ENCODE data around the gene EFCAB13. TPM values are rescaled to one million over a fixed set of nuclear protein-coding genes. Genes with fewer than 3 reads are reported as not detected.

EFCAB13 gene
- total and polyA plus RNA-seq, 2 experiments from 2014 or later: 2.1 to 3.1 TPM

DNA sequence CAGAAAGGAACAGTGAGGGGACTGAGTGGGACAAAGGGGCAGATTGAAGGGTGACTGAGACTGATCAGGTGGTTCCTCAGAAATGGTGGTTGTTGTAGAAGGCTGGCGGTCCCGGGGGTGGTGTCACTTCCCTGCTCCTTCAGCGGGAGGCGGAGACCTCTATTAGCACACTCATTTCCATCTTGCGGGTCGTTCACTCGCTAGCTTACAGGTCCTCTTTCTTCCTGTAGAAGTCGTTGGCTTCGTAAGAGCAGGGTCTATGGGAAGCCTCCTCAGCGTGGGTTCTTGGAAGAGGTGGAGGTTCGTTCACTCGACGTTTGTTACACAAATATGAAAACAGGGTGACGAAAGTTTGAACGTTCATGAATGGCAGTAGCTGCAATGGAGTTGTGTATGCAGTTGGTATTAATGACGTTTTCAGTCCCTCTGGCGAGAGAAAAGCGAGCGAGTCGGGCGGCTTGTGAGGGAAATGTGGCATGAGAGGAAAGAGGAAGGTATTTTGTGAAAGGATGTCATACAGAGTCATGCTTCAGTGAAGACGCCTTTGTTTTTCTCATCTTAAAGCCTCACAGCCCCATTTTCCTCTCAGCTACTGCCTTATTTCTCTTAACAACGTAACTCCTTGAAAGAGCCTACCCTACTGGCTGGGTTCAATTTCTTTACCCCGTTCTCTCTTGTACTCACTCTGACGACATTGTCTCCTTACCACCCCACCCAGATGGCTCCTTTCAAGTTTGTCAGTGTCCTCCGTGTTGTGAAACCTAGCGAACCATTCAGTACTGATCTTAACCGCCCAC is 667 bp downstream of the EFCAB13 start:
- WGBS (ENCODE audit: low lambda C conversion rate, missing lambda C conversion rate): 54% methylated on average over 28 of the region's 28 CpGs

DNA sequence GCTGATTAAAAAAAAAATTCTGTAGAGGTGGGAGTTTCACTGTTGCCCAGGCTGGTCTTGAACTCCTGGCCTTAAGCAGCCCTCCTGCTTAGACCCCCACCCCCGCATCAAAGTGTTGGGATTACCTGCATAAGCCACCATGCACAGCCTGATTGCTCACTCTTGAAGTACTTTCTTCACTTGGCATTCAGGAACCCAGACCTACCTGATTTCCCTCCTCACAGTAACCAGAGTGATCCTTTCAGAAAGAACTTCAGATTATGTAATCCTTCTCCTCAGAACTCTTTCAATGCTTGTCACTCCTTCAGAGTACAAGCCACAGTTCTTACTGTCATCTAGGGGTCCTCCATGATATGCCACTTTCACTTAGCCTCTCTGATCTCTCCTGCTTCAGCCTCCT is 1.4 kb downstream of the EFCAB13 start:
- WGBS (ENCODE audit: low lambda C conversion rate, missing lambda C conversion rate): 100% methylated on average over 1 of the region's 1 CpG
- Histone ChIP-seq H3K9me3 (ENCODE audit: low read depth) (no peaks in the 10 kb centered on the region), H3K79me2 (no peaks in the 10 kb centered on the region), H3K27me3 (no peaks in the 10 kb centered on the region), H2AFZ (no peak overlapping the region), H3K4me1 (ENCODE audit: insufficient read depth) (peaks cover 3% of the 10 kb centered on the region), H4K20me1 (ENCODE audit: insufficient read depth, poor library complexity, severe bottlenecking) (no peaks in the 10 kb centered on the region), H3K4me3 (no peak overlapping the region), H3K9me2 (replicated peaks; ENCODE audit: insufficient read depth) (no peaks in the 10 kb centered on the region), H3K27ac (no peak overlapping the region), H3K36me3 (replicated peaks; ENCODE audit: insufficient read depth, low read depth) (no peaks in the 10 kb centered on the region), H3K4me2 (no peak overlapping the region)
- no peak for DNase-seq (ENCODE audit: low spot score)
- TF ChIP-seq EZH2phosphoT487 (IDR thresholded peaks at IDR 0.05; ENCODE audit: low read depth, severe bottlenecking, unreplicated experiment) (no peak), EZH2 (IDR thresholded peaks at IDR 0.05; ENCODE audit: borderline replicate concordance) (no peak)
- TF ChIP-seq, protein P1, sequence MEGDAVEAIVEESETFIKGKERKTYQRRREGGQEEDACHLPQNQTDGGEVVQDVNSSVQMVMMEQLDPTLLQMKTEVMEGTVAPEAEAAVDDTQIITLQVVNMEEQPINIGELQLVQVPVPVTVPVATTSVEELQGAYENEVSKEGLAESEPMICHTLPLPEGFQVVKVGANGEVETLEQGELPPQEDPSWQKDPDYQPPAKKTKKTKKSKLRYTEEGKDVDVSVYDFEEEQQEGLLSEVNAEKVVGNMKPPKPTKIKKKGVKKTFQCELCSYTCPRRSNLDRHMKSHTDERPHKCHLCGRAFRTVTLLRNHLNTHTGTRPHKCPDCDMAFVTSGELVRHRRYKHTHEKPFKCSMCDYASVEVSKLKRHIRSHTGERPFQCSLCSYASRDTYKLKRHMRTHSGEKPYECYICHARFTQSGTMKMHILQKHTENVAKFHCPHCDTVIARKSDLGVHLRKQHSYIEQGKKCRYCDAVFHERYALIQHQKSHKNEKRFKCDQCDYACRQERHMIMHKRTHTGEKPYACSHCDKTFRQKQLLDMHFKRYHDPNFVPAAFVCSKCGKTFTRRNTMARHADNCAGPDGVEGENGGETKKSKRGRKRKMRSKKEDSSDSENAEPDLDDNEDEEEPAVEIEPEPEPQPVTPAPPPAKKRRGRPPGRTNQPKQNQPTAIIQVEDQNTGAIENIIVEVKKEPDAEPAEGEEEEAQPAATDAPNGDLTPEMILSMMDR (IDR thresholded peaks at IDR 0.05; ENCODE audit: poor library complexity): no peak

More for the DNA sequence above, 667 bp downstream of the EFCAB13 start:
- peak; percentile 55 for DNase-seq (ENCODE audit: low spot score)
- Histone ChIP-seq H3K9me3 (ENCODE audit: low read depth) (no peaks in the 10 kb centered on the region), H2AFZ (peak overlapping the region; percentile 91), H3K4me1 (ENCODE audit: insufficient read depth) (peaks cover 3% of the 10 kb centered on the region), H3K27me3 (no peaks in the 10 kb centered on the region), H4K20me1 (ENCODE audit: insufficient read depth, poor library complexity, severe bottlenecking) (no peaks in the 10 kb centered on the region), H3K4me2 (peak overlapping the region; percentile 85), H3K9me2 (replicated peaks; ENCODE audit: insufficient read depth) (no peaks in the 10 kb centered on the region), H3K79me2 (no peaks in the 10 kb centered on the region), H3K4me3 (peak overlapping the region; percentile 52), H3K36me3 (replicated peaks; ENCODE audit: insufficient read depth, low read depth) (no peaks in the 10 kb centered on the region), H3K27ac (peak overlapping the region; percentile 86)
- TF ChIP-seq, protein P1 (IDR thresholded peaks at IDR 0.05; ENCODE audit: poor library complexity): no peak
- TF ChIP-seq EZH2phosphoT487 (IDR thresholded peaks at IDR 0.05; ENCODE audit: low read depth, severe bottlenecking, unreplicated experiment) (no peak), EZH2 (IDR thresholded peaks at IDR 0.05; ENCODE audit: borderline replicate concordance) (no peak)

DNA sequence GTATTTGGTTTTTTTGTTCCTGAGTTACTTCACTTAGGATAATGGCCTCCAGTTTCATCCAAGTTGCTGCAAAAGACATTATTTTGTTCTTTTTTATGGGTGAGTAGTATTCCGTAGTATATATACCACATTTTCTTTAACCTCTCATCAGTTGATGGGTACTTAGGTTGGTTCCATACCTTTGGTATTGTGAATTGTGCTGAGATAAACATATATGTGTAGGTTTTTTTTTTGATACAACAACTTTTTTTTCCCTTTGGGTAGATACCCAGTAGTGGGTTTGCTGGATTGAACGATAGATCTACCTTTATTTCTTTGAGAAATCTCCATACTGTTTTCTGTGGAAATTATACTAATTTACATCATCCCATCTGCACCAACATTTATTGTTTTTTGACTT is 6.8 kb downstream of the EFCAB13 start:
- DNase-seq (ENCODE audit: low spot score): no peak

More for the DNA sequence above, 6.8 kb downstream of the EFCAB13 start:
- H2AFZ ChIP-seq: no peak overlapping the region
- H3K9me2 ChIP-seq (replicated peaks; ENCODE audit: insufficient read depth): no peaks in the 10 kb centered on the region
- no peak overlapping the region for H3K27ac ChIP-seq
- no peak overlapping the region for H3K4me2 ChIP-seq
- no peaks in the 10 kb centered on the region for H3K4me1 ChIP-seq (ENCODE audit: insufficient read depth)
- no peaks in the 10 kb centered on the region for H3K27me3 ChIP-seq
- no peaks in the 10 kb centered on the region for H3K36me3 ChIP-seq (replicated peaks; ENCODE audit: insufficient read depth, low read depth)
- no peaks in the 10 kb centered on the region for H4K20me1 ChIP-seq (ENCODE audit: insufficient read depth, poor library complexity, severe bottlenecking)
- no peak overlapping the region for H3K4me3 ChIP-seq
- no peaks in the 10 kb centered on the region for H3K9me3 ChIP-seq (ENCODE audit: low read depth)
- WGBS (ENCODE audit: low lambda C conversion rate, missing lambda C conversion rate): 98% methylated on average over 2 of the region's 2 CpGs
- no peaks in the 10 kb centered on the region for H3K79me2 ChIP-seq
- no peak for TF ChIP-seq EZH2 (IDR thresholded peaks at IDR 0.05; ENCODE audit: borderline replicate concordance)
- TF ChIP-seq, protein P1 (IDR thresholded peaks at IDR 0.05; ENCODE audit: poor library complexity): no peak
- no peak for TF ChIP-seq EZH2phosphoT487 (IDR thresholded peaks at IDR 0.05; ENCODE audit: low read depth, severe bottlenecking, unreplicated experiment)

Data from hepatocyte (in vitro differentiated cells).